Smooth muscle cell (in vitro differentiated cells): Measurements from ENCODE around the gene GABRG3. TPM values are rescaled to one million over a fixed set of nuclear protein-coding genes. Genes with fewer than 3 reads are reported as not detected.

Source experiments
- DNase-seq: peaks from one replicate; lab custom pipeline; 2025; ENCODE audit not compliant: unreplicated experiment; lab: John Stamatoyannopoulos, UW
- H2AFZ ChIP-seq: fragments of 200-600 bp; sonication (generic); 2 replicates; pipeline ENCODE4 v1.6.0; 2016; ENCODE audit warnings: antibody characterized with exemption, low read depth, mild to moderate bottlenecking
- H3F3A ChIP-seq: fragments of 200-600 bp; sonication (generic); 2 replicates; pipeline ENCODE4 v1.6.0; 2017; ENCODE audit warnings: antibody characterized with exemption, low read depth
- H3K27ac ChIP-seq: fragments of 200-600 bp; sonication (generic); 2 replicates; pipeline ENCODE4 v1.5.1; 2016; ENCODE audit warnings: low read depth, mild to moderate bottlenecking
- H3K27me3 ChIP-seq: fragments of 200-600 bp; sonication (generic); 2 replicates; pipeline ENCODE4 v1.6.1; 2016; ENCODE audit warnings: low read depth, mild to moderate bottlenecking
- H3K36me3 ChIP-seq: fragments of 200-600 bp; sonication (generic); 2 replicates; pipeline ENCODE4 v1.5.1; 2016; ENCODE audit warnings: low read depth
- H3K4me1 ChIP-seq: fragments of 200-600 bp; sonication (generic); 2 replicates; pipeline ENCODE4 v1.5.1; 2016; ENCODE audit warnings: low read depth
- H3K4me2 ChIP-seq: fragments of 200-600 bp; sonication (generic); 2 replicates; pipeline ENCODE4 v1.6.0; 2016; ENCODE audit warnings: mild to moderate bottlenecking
- H3K4me3 ChIP-seq: fragments of 200-600 bp; sonication (generic); 2 replicates; pipeline ENCODE4 v1.5.1; 2016; ENCODE audit warnings: mild to moderate bottlenecking
- H3K79me2 ChIP-seq: fragments of 200-600 bp; sonication (generic); 2 replicates; pipeline ENCODE4 v1.6.0; 2016; ENCODE audit warnings: low read depth, mild to moderate bottlenecking
- H3K9ac ChIP-seq: fragments of 200-600 bp; sonication (generic); 2 replicates; pipeline ENCODE4 v1.6.0; 2016; ENCODE audit warnings: low read depth
- H3K9me3 ChIP-seq: fragments of 200-600 bp; sonication (generic); replicated peaks from 2 replicates; pipeline ENCODE4 v1.5.1; 2016; ENCODE audit warnings: low read depth
- H4K20me1 ChIP-seq: fragments of 200-600 bp; sonication (generic); 2 replicates; pipeline ENCODE4 v1.6.0; 2016; ENCODE audit warnings: low read depth
- CTCF ChIP-seq: fragments of 200-600 bp; sonication (generic); IDR thresholded peaks from 2 replicates; pipeline ENCODE4 v1.5.1; 2017; ENCODE audit warnings: borderline replicate concordance, mild to moderate bottlenecking, antibody characterized with exemption; ENCODE audit not compliant: insufficient read depth, poor library complexity, severe bottlenecking
- WGBS: methylation state at CpG from one replicate; pipeline ENCODE4 v1.1.7; 2016; ENCODE audit warnings: low lambda C conversion rate; 5-methylcytosine and 5-hydroxymethylcytosine counted together
- polyA plus RNA-seq: library from polyadenylated mRNA; unstranded; fragments of >200 nt; fragmentation: Nextera tagmentation; extraction: Ambion mirVana; gene quantifications from 2 replicates; pipeline ENCODE4 v1.2.1, GENCODE V29; 2016
- total RNA-seq: library from RNA; depleted of rRNA; stranded (reverse); fragments of >200 nt; gene quantifications from 2 replicates; pipeline ENCODE4 v1.2.3, GENCODE V29; 2014

The GABRG3 gene
- total and polyA plus RNA-seq, 2 experiments from 2014 or later = under 0.01 TPM; not detected in 1

- no peak overlapping the region for H3K27ac ChIP-seq
- no peaks in the 10 kb centered on the region for H4K20me1 ChIP-seq
- H3F3A ChIP-seq = no peaks in the 10 kb centered on the region
- H3K9me3 ChIP-seq = no peaks in the 10 kb centered on the region
- no peak overlapping the region for H3K4me3 ChIP-seq
- no peaks in the 10 kb centered on the region for H3K27me3 ChIP-seq
- no peak for TF ChIP-seq CTCF
- no peak overlapping the region for H3K4me2 ChIP-seq
- H2AFZ ChIP-seq = no peak overlapping the region
- H3K79me2 ChIP-seq = no peaks in the 10 kb centered on the region
- no peak overlapping the region for H3K9ac ChIP-seq
- no peak for DNase-seq
- no peaks in the 10 kb centered on the region for H3K4me1 ChIP-seq
- H3K36me3 ChIP-seq = no peaks in the 10 kb centered on the region
These were observed 301.4 kb downstream of the GABRG3 start for GRCh38 chr15:27272427-27272826.

- no peak overlapping the region for H3K27ac ChIP-seq
- no peak for DNase-seq
- H3K9me3 ChIP-seq = no peaks in the 10 kb centered on the region
- H3K9ac ChIP-seq = no peak overlapping the region
- no peak for TF ChIP-seq CTCF
- no peaks in the 10 kb centered on the region for H3K36me3 ChIP-seq
- no peaks in the 10 kb centered on the region for H4K20me1 ChIP-seq
- H3K4me1 ChIP-seq = no peaks in the 10 kb centered on the region
- H3K4me3 ChIP-seq = no peak overlapping the region
- no peaks in the 10 kb centered on the region for H3K27me3 ChIP-seq
- H3K4me2 ChIP-seq = no peak overlapping the region
- 95% methylated on average over 3 of the region's 3 CpGs for WGBS
- no peaks in the 10 kb centered on the region for H3K79me2 ChIP-seq
- no peak overlapping the region for H2AFZ ChIP-seq
- no peaks in the 10 kb centered on the region for H3F3A ChIP-seq
These were observed 302.5 kb downstream of the GABRG3 start for GRCh38 chr15:27273506-27273905.

GRCh38 chr15:27278761-27279160 lies 307.8 kb downstream of the GABRG3 start:
- Histone ChIP-seq H3K36me3 (no peaks in the 10 kb centered on the region), H4K20me1 (no peaks in the 10 kb centered on the region), H3K4me1 (no peaks in the 10 kb centered on the region), H3F3A (no peaks in the 10 kb centered on the region), H3K4me3 (no peak overlapping the region), H3K4me2 (no peak overlapping the region), H3K27ac (no peak overlapping the region), H3K79me2 (no peaks in the 10 kb centered on the region), H3K9me3 (no peaks in the 10 kb centered on the region), H3K9ac (no peak overlapping the region), H3K27me3 (no peaks in the 10 kb centered on the region), H2AFZ (peak overlapping the region; percentile 44)
- TF ChIP-seq CTCF = no peak
- no peak for DNase-seq
- 78% methylated on average over 3 of the region's 3 CpGs for WGBS

- Histone ChIP-seq H3K4me2 (no peak overlapping the region), H3K27ac (no peak overlapping the region), H3K79me2 (no peaks in the 10 kb centered on the region), H2AFZ (no peak overlapping the region), H3F3A (no peaks in the 10 kb centered on the region), H3K4me1 (no peaks in the 10 kb centered on the region), H3K36me3 (no peaks in the 10 kb centered on the region), H3K4me3 (no peak overlapping the region), H3K9ac (no peak overlapping the region), H4K20me1 (no peaks in the 10 kb centered on the region), H3K9me3 (no peaks in the 10 kb centered on the region), H3K27me3 (no peaks in the 10 kb centered on the region)
- WGBS = 90% methylated on average over 3 of the region's 3 CpGs
- no peak for DNase-seq
- no peak for TF ChIP-seq CTCF
These were observed 321.7 kb downstream of the GABRG3 start for GRCh38 chr15:27292641-27293040.
